Esophagus (tissue), 2 donors: Measurements from ENCODE around the gene MYH16. TPM values are rescaled to one million over a fixed set of nuclear protein-coding genes. Genes with fewer than 3 reads are reported as not detected.
"Not testable (repeated sequence)": the region's sequence is repeated elsewhere in the genome, so short reads cannot be mapped to it uniquely, and the experiment has no call there.

Experiments
- H3K27ac ChIP-seq, 2 donors: one replicate each; pipeline ENCODE4 v1.5.1; 2013; ENCODE audit warnings: low read depth in 2 of 2, mild to moderate bottlenecking in 2 of 2, inconsistent platforms in 1 of 2, low read length in 1 of 2, moderate library complexity in 1 of 2
- H3K27me3 ChIP-seq, 2 donors: one replicate each; pipeline ENCODE4 v1.6.1; 2013; ENCODE audit warnings: low read length in 2 of 2, control low read depth in 1 of 2, mild to moderate bottlenecking in 1 of 2; ENCODE audit not compliant: insufficient read depth in 2 of 2, control insufficient read depth in 1 of 2
- H3K36me3 ChIP-seq, 2 donors: one replicate each; pipeline ENCODE4 v1.6.1; 2013; ENCODE audit warnings: low read length in 1 of 2; ENCODE audit not compliant: control insufficient read depth in 2 of 2, insufficient read depth in 2 of 2
- H3K4me1 ChIP-seq, 2 donors: one replicate each; pipeline ENCODE4 v1.6.1; 2013; ENCODE audit warnings: low read length in 1 of 2; ENCODE audit not compliant: control insufficient read depth in 2 of 2, insufficient read depth in 2 of 2
- H3K4me3 ChIP-seq, 2 donors: one replicate each; pipeline ENCODE4 v1.5.1; 2013; ENCODE audit warnings: low read length in 2 of 2, mild to moderate bottlenecking in 2 of 2, low read depth in 1 of 2, moderate library complexity in 1 of 2
- H3K9me3 ChIP-seq, 2 donors: one replicate each; pipeline ENCODE4 v1.6.1; 2013; ENCODE audit warnings: mild to moderate bottlenecking in 2 of 2, low read depth in 1 of 2, low read length in 1 of 2, moderate library complexity in 1 of 2; ENCODE audit not compliant: control insufficient read depth in 2 of 2, insufficient read depth in 1 of 2
- WGBS, 2 donors: extraction: QIAGEN DNeasy Blood & Tissue Kit; methylation state at CpG; one replicate each; pipeline ENCODE4 v1.1.7; 2013; 5-methylcytosine and 5-hydroxymethylcytosine counted together
- polyA plus RNA-seq, 2 donors: library from polyadenylated mRNA; stranded (reverse); fragments of 200-250 nt; gene quantifications; one replicate each; pipeline ENCODE4 v1.2.3, GENCODE V29; 2013
- donor health status: healthy with polysubstance abuse.
- donor health status: Bipolar disorder and iron deficiency.

MYH16 gene
- polyA plus RNA-seq, 2 donors, result 0.04 TPM; not detected in 1

- not testable (repeated sequence) for H3K4me3 ChIP-seq, H3K27me3 ChIP-seq, H3K9me3 ChIP-seq, H3K4me1 ChIP-seq, H3K36me3 ChIP-seq
- H3K27ac ChIP-seq, result peak overlapping the region; percentile 62 to 69
- WGBS, 2 donors, result 63 to 66% methylated on average over 8 of the region's 8 CpGs
Measured at GRCh38 chr7:99330314-99330961, 57.8 kb downstream of the MYH16 start.

- H3K36me3 ChIP-seq, result peaks cover 0 to 8% of the 10 kb centered on the region in 2 donors
- H3K4me1 ChIP-seq, result no peaks in the 10 kb centered on the region
- H3K4me3 ChIP-seq, result no peak overlapping the region
- 84 to 92% methylated on average over 2 of the region's 2 CpGs for WGBS, 2 donors
- H3K27ac ChIP-seq, result peak overlapping the region; percentile 73 to 76
- no peaks in the 10 kb centered on the region for H3K27me3 ChIP-seq
- H3K9me3 ChIP-seq, result no peaks in the 10 kb centered on the region
Measured at GRCh38 chr7:99331002-99331401, 58.4 kb downstream of the MYH16 start.

- WGBS, 2 donors, result 95 to 96% methylated on average over 3 of the region's 3 CpGs
- Histone ChIP-seq H3K4me1 (no peaks in the 10 kb centered on the region), H3K9me3 (no peaks in the 10 kb centered on the region), H3K27me3 (no peaks in the 10 kb centered on the region), H3K4me3 (no peak overlapping the region), H3K27ac (no peak overlapping the region), H3K36me3 (peaks cover 8 to 19% of the 10 kb centered on the region in 2 donors)
Measured at GRCh38 chr7:99339595-99339994, 67.0 kb downstream of the MYH16 start.

- WGBS, 2 donors, result 90 to 92% methylated on average over 3 of the region's 3 CpGs
- H3K36me3 ChIP-seq, result peaks cover 8 to 19% of the 10 kb centered on the region in 2 donors
Measured at GRCh38 chr7:99340659-99341058, 68.0 kb downstream of the MYH16 start.

GRCh38 chr7:99344061-99344647 is 71.5 kb downstream of the MYH16 start:
- Histone ChIP-seq H3K4me1 (no peaks in the 10 kb centered on the region), H3K36me3 (peaks cover 12 to 25% of the 10 kb centered on the region in 2 donors)
- WGBS, 2 donors, result 93 to 96% methylated on average over 13 of the region's 13 CpGs

More at GRCh38 chr7:99340659-99341058, 68.0 kb downstream of the MYH16 start:
- Histone ChIP-seq H3K4me1 (no peaks in the 10 kb centered on the region), H3K4me3 (no peak overlapping the region), H3K9me3 (no peaks in the 10 kb centered on the region), H3K27ac (no peak overlapping the region), H3K27me3 (no peaks in the 10 kb centered on the region)

GRCh38 chr7:99350641-99351040 is 78.0 kb downstream of the MYH16 start:
- H3K4me1 ChIP-seq, H3K27ac ChIP-seq, H3K9me3 ChIP-seq, H3K4me3 ChIP-seq, H3K27me3 ChIP-seq: not testable (repeated sequence)
- H3K36me3 ChIP-seq, result peaks cover 22 to 24% of the 10 kb centered on the region in 2 donors
- 94 to 95% methylated on average over 3 of the region's 3 CpGs for WGBS, 2 donors

More at GRCh38 chr7:99344061-99344647, 71.5 kb downstream of the MYH16 start:
- H3K4me3 ChIP-seq, result no peak overlapping the region
- H3K27ac ChIP-seq, result no peak overlapping the region
- H3K9me3 ChIP-seq, result no peaks in the 10 kb centered on the region
- H3K27me3 ChIP-seq, result no peaks in the 10 kb centered on the region

GRCh38 chr7:99352247-99352646 is 79.6 kb downstream of the MYH16 start:
- no peaks in the 10 kb centered on the region for H3K9me3 ChIP-seq
- H3K4me1 ChIP-seq, result no peaks in the 10 kb centered on the region
- H3K4me3 ChIP-seq, result no peak overlapping the region
- 96% methylated on average over 5 of the region's 5 CpGs for WGBS, 2 donors
- peaks cover 21 to 25% of the 10 kb centered on the region in 2 donors for H3K36me3 ChIP-seq
- no peaks in the 10 kb centered on the region for H3K27me3 ChIP-seq
- no peak overlapping the region for H3K27ac ChIP-seq

GRCh38 chr7:99355098-99355497 is 82.5 kb downstream of the MYH16 start:
- H3K4me3 ChIP-seq, result no peak overlapping the region
- WGBS, 2 donors, result 93 to 94% methylated on average over 7 of the region's 7 CpGs
- peaks cover 28% of the 10 kb centered on the region in 2 donors for H3K36me3 ChIP-seq
- H3K27me3 ChIP-seq, result no peaks in the 10 kb centered on the region
- H3K4me1 ChIP-seq, result no peaks in the 10 kb centered on the region
- H3K9me3 ChIP-seq, result no peaks in the 10 kb centered on the region
- H3K27ac ChIP-seq, result no peak overlapping the region

GRCh38 chr7:99357701-99358490 is 85.3 kb downstream of the MYH16 start:
- no peaks in the 10 kb centered on the region for H3K9me3 ChIP-seq
- H3K27ac ChIP-seq, result no peak overlapping the region
- WGBS, 2 donors, result 88 to 91% methylated on average over 16 of the region's 16 CpGs
- H3K4me1 ChIP-seq, result no peaks in the 10 kb centered on the region
- no peak overlapping the region for H3K4me3 ChIP-seq
- peaks cover 19 to 25% of the 10 kb centered on the region in 2 donors for H3K36me3 ChIP-seq
- H3K27me3 ChIP-seq, result no peaks in the 10 kb centered on the region
